Gastroesophageal sphincter (tissue), 4 donors: ENCODE results near the gene LBHD2. TPM values are rescaled to one million over a fixed set of nuclear protein-coding genes. Genes with fewer than 3 reads are reported as not detected.

Source experiments
- ATAC-seq: fragments of 150-250 bp; one replicate; pipeline ENCODE4 v1.9.1; 2016; ENCODE audit warnings: mild to moderate bottlenecking, moderate library complexity
- H3K27ac ChIP-seq, 4 donors: fragments of 200-600 bp; sonication (generic) in 3 of 4; 1 replicate in 3 of 4; 2 replicates in 1 of 4; pipeline ENCODE4 v1.5.1; 2016 to 2019
- H3K27me3 ChIP-seq: fragments of 200-600 bp; sonication (generic); one replicate; pipeline ENCODE4 v1.5.1; 2019
- H3K36me3 ChIP-seq, 2 donors: fragments of 200-600 bp; sonication (generic); one replicate each; pipeline ENCODE4 v1.5.1; 2019; ENCODE audit warnings: control low read depth in 1 of 2
- H3K4me1 ChIP-seq, 3 donors: fragments of 200-600 bp; sonication (generic); 1 replicate in 2 of 3; 2 replicates in 1 of 3; pipeline ENCODE4 v1.5.1; 2016 to 2019; ENCODE audit warnings: control low read depth in 2 of 3
- H3K4me3 ChIP-seq, 2 donors: fragments of 200-600 bp; sonication (generic); one replicate each; pipeline ENCODE4 v1.5.1; 2019; ENCODE audit warnings: mild to moderate bottlenecking in 1 of 2, moderate library complexity in 1 of 2
- H3K9me3 ChIP-seq, 3 donors: fragments of 200-600 bp; sonication (generic); one replicate each; pipeline ENCODE4 v1.5.1; 2017 to 2019; ENCODE audit warnings: control low read depth in 2 of 3
- CTCF ChIP-seq, 4 experiments: fragments of 200-600 bp in 2 of 4; fragments of 450-650 bp in 2 of 4; sonication (generic) in 1 of 4; IDR thresholded peaks; one replicate each; pipeline ENCODE4 v1.5.1; 2017 to 2019; ENCODE audit warnings: antibody characterized with exemption in 4 of 4, mild to moderate bottlenecking in 2 of 4, moderate library complexity in 2 of 4
- EP300 ChIP-seq: sonication (generic); formaldehyde crosslinking; IDR thresholded peaks from one replicate; pipeline ENCODE4 v1.6.1; 2017; ENCODE audit warnings: antibody characterized with exemption, mild to moderate bottlenecking
- POLR2A ChIP-seq, 2 donors: fragments of 450-650 bp; IDR thresholded peaks; one replicate each; pipeline ENCODE4 v1.6.1; 2017; ENCODE audit warnings: antibody characterized with exemption in 2 of 2, mild to moderate bottlenecking in 2 of 2, moderate library complexity in 1 of 2
- POLR2AphosphoS5 ChIP-seq: sonication (generic); formaldehyde crosslinking; IDR thresholded peaks from one replicate; pipeline ENCODE4 v1.6.1; 2017; ENCODE audit warnings: antibody characterized with exemption
- WGBS, 2 donors: methylation state at CpG; one replicate each; pipeline ENCODE4 v1.1.5; 2018; ENCODE audit warnings: low coverage in 1 of 2; 5-methylcytosine and 5-hydroxymethylcytosine counted together
- total RNA-seq, 4 donors: library from RNA; depleted of rRNA; stranded (reverse); fragments of >200 nt; gene quantifications; one replicate each; pipeline ENCODE4 v1.1.0, GENCODE V29; 2016

LBHD2 gene
- total RNA-seq, 4 donors from 2014 or later = not detected

GRCh38 chr14:103078420-103078749, 5.6 kb upstream of the LBHD2 start:
- no peak for ATAC-seq
- Histone ChIP-seq H3K9me3 (no peaks in the 10 kb centered on the region), H3K4me1 (peaks cover 0 to 28% (median 4%) of the 10 kb centered on the region in 3 donors), H3K27me3 (peaks cover 32% of the 10 kb centered on the region), H3K27ac (no peak overlapping the region), H3K4me3 (no peak overlapping the region), H3K36me3 (no peaks in the 10 kb centered on the region)
- TF ChIP-seq CTCF (IDR thresholded peaks at IDR 0.05) (peak in 3 of 4 experiments; percentile 69 to 85 (median 84)), EP300 (no peak), POLR2AphosphoS5 (peak; percentile 52), POLR2A (IDR thresholded peaks at IDR 0.05) (no peak)
- 18 to 30% methylated on average over 4 to 9 of the region's 9 CpGs for WGBS, 2 donors

GRCh38 chr14:103078860-103079587, 5.0 kb upstream of the LBHD2 start:
- Histone ChIP-seq H3K36me3 (no peaks in the 10 kb centered on the region), H3K27me3 (peaks cover 38% of the 10 kb centered on the region), H3K4me3 (no peak overlapping the region), H3K9me3 (no peaks in the 10 kb centered on the region), H3K27ac (no peak overlapping the region), H3K4me1 (peaks cover 0 to 25% (median 5%) of the 10 kb centered on the region in 3 donors)
- 82% methylated on average over 7 of the region's 11 CpGs; no CpG with 5 or more reads in 1 of the 2 donors for WGBS, 2 donors
- ATAC-seq = no peak
- TF ChIP-seq CTCF (IDR thresholded peaks at IDR 0.05) = no peak
- no peak for TF ChIP-seq POLR2A (IDR thresholded peaks at IDR 0.05)
- TF ChIP-seq POLR2AphosphoS5 = no peak
- no peak for TF ChIP-seq EP300

GRCh38 chr14:103081951-103082350, 2.1 kb upstream of the LBHD2 start:
- Histone ChIP-seq H3K4me3 (no peak overlapping the region), H3K27ac (no peak overlapping the region), H3K27me3 (peaks cover 67% of the 10 kb centered on the region), H3K9me3 (no peaks in the 10 kb centered on the region), H3K36me3 (no peaks in the 10 kb centered on the region), H3K4me1 (peaks cover 0 to 8% (median 4%) of the 10 kb centered on the region in 3 donors)
- TF ChIP-seq POLR2A (IDR thresholded peaks at IDR 0.05) (no peak), CTCF (IDR thresholded peaks at IDR 0.05) (no peak)
- WGBS, 2 donors = 94 to 97% methylated on average over 2 of the region's 2 CpGs
- no peak for ATAC-seq

GRCh38 chr14:103085106-103086091, 1.4 kb downstream of the LBHD2 start:
- Histone ChIP-seq H3K36me3 (no peaks in the 10 kb centered on the region), H3K27ac (no peak overlapping the region), H3K4me1 (peaks cover 0 to 8% (median 4%) of the 10 kb centered on the region in 3 donors), H3K27me3 (peaks cover 77% of the 10 kb centered on the region), H3K9me3 (no peaks in the 10 kb centered on the region), H3K4me3 (no peak overlapping the region)
- 56 to 80% methylated on average over 1 to 4 of the region's 24 CpGs for WGBS, 2 donors
- TF ChIP-seq CTCF (IDR thresholded peaks at IDR 0.05) = no peak
- no peak for TF ChIP-seq POLR2AphosphoS5
- TF ChIP-seq EP300 = no peak
- no peak for TF ChIP-seq POLR2A (IDR thresholded peaks at IDR 0.05)
- no peak for ATAC-seq
